Uterus (tissue), 4 donors: ENCODE measurements around the gene GPR146. TPM values are rescaled to one million over a fixed set of nuclear protein-coding genes. Genes with fewer than 3 reads are reported as not detected.
A peak's percentile ranks its signal among the peaks of the same experiment; 100 is the strongest.

ENCODE experiments used
- DNase-seq, 2 donors: peaks; one replicate each; pipeline ENCODE4 v3.0.0-alpha.2; 2019 to 2020
- H3K27ac ChIP-seq, 2 donors: fragments of 200-600 bp; sonication (generic); 1 replicate in 1 of 2; 2 replicates in 1 of 2; pipeline ENCODE4 v1.5.1; 2016 to 2018
- H3K27me3 ChIP-seq, 2 donors: fragments of 200-600 bp; sonication (generic); one replicate each; pipeline ENCODE4 v1.5.1; 2018 to 2019; ENCODE audit warnings: control low read depth in 1 of 2
- H3K36me3 ChIP-seq, 2 donors: fragments of 200-600 bp; sonication (generic); one replicate each; pipeline ENCODE4 v1.5.1; 2019; ENCODE audit warnings: control low read depth in 1 of 2
- H3K4me1 ChIP-seq, 2 donors: fragments of 200-600 bp; sonication (generic); one replicate each; pipeline ENCODE4 v1.5.1; 2018 to 2019; ENCODE audit warnings: control low read depth in 1 of 2
- H3K4me3 ChIP-seq, 2 donors: fragments of 200-600 bp; sonication (generic); 1 replicate in 1 of 2; 2 replicates in 1 of 2; pipeline ENCODE4 v1.5.1; 2018 to 2019; ENCODE audit warnings: mild to moderate bottlenecking in 1 of 2
- H3K9me3 ChIP-seq, 2 donors: fragments of 200-600 bp; sonication (generic); one replicate each; pipeline ENCODE4 v1.5.1; 2019; ENCODE audit warnings: control low read depth in 1 of 2
- POLR2A ChIP-seq, 2 donors: fragments of 450-650 bp; IDR thresholded peaks; one replicate each; pipeline ENCODE4 v1.6.1; 2016; ENCODE audit warnings: antibody characterized with exemption in 2 of 2, mild to moderate bottlenecking in 1 of 2, moderate library complexity in 1 of 2
- intact Hi-C: fragments of 100-400 bp; cut with DNase I; formaldehyde crosslinking; loops from one replicate; pipeline ENCODE4 v1.15.1; 2023; ENCODE audit warnings: low total_unique reads
- total RNA-seq, 4 donors: library from RNA; depleted of rRNA in 3 of 4; stranded (reverse); fragments of >200 nt in 3 of 4; gene quantifications; one replicate each; pipeline versions ENCODE4 v1.1.0 to v1.2.4, GENCODE V29; 2014 to 2023
- TF ChIP-seq, protein P1 (sequence below), 4 experiments: fragments of 200-600 bp in 2 of 4; fragments of 450-650 bp in 2 of 4; sonication (generic) in 2 of 4; IDR thresholded peaks; one replicate each; pipeline ENCODE4 v1.5.1; 2016 to 2019; ENCODE audit warnings: antibody characterized with exemption in 4 of 4, mild to moderate bottlenecking in 2 of 4, moderate library complexity in 1 of 4
- donor health status: DM: yes; HTN: yes; CAD: no.

Gene GPR146
- total RNA-seq, 4 donors from 2014 or later, result 10.0 to 110 (median 32.9) TPM

DNA sequence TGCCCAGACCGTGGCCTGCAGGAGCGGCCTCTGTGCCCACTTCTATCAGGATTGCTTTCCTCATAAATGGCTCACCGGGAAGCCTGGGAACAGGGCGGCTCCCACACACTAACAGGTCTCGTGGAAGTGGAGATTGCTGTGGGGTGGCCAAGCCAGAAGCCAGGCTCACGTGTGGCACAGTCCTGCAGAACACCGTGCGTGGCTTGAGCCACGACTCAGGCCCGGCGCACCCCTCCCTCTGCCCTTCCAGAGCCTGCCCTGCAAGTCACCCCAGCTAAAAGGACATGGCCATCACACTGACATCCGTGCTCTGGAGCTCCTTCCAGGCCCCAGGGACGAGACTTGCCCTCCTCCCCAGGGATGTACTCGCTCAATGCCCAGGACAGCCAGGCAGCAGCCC, 50.5 kb downstream of the GPR146 start:
- no peaks in the 10 kb centered on the region for H3K9me3 ChIP-seq
- TF ChIP-seq, protein P1, sequence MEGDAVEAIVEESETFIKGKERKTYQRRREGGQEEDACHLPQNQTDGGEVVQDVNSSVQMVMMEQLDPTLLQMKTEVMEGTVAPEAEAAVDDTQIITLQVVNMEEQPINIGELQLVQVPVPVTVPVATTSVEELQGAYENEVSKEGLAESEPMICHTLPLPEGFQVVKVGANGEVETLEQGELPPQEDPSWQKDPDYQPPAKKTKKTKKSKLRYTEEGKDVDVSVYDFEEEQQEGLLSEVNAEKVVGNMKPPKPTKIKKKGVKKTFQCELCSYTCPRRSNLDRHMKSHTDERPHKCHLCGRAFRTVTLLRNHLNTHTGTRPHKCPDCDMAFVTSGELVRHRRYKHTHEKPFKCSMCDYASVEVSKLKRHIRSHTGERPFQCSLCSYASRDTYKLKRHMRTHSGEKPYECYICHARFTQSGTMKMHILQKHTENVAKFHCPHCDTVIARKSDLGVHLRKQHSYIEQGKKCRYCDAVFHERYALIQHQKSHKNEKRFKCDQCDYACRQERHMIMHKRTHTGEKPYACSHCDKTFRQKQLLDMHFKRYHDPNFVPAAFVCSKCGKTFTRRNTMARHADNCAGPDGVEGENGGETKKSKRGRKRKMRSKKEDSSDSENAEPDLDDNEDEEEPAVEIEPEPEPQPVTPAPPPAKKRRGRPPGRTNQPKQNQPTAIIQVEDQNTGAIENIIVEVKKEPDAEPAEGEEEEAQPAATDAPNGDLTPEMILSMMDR (IDR thresholded peaks at IDR 0.05), result no peak
- no peak for TF ChIP-seq POLR2A (IDR thresholded peaks at IDR 0.05)
- no peak overlapping the region for H3K27ac ChIP-seq
- no peak for DNase-seq
- no peaks in the 10 kb centered on the region for H3K4me1 ChIP-seq
- intact Hi-C loops, result no loop called here
- H3K36me3 ChIP-seq, result no peaks in the 10 kb centered on the region
- H3K27me3 ChIP-seq, result no peaks in the 10 kb centered on the region
- no peak overlapping the region for H3K4me3 ChIP-seq

DNA sequence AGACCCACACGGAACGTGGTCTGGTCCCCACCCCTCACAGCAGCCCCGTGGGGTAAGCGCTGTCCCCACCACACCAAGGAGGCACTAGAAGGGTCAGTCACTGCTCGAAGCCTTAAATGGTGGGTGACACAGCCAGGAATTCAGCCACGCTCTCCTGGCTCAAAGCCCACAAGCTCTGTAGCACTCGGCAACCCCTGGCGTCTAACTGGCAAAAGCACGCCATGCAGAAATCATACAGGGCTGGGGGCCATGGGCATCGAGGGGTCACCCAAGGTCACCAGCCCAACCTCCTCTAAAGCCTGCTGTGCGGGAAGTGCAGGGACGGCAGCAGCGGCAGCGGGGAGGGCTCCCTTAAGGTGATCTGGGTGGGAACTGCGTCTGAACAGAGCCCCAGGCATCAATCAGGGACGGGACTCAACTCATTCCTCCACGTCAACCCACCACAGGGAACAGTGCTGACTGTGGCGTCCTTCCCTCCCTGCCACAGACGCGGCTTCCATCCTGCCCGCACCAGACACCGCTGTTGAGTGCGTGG, 51.3 kb downstream of the GPR146 start:
- Histone ChIP-seq H3K27ac (no peak overlapping the region), H3K4me3 (no peak overlapping the region), H3K27me3 (no peaks in the 10 kb centered on the region), H3K4me1 (no peaks in the 10 kb centered on the region), H3K9me3 (no peaks in the 10 kb centered on the region), H3K36me3 (no peaks in the 10 kb centered on the region)
- no peak for TF ChIP-seq POLR2A (IDR thresholded peaks at IDR 0.05)
- no peak for DNase-seq
- intact Hi-C loops, result no loop called here

DNA sequence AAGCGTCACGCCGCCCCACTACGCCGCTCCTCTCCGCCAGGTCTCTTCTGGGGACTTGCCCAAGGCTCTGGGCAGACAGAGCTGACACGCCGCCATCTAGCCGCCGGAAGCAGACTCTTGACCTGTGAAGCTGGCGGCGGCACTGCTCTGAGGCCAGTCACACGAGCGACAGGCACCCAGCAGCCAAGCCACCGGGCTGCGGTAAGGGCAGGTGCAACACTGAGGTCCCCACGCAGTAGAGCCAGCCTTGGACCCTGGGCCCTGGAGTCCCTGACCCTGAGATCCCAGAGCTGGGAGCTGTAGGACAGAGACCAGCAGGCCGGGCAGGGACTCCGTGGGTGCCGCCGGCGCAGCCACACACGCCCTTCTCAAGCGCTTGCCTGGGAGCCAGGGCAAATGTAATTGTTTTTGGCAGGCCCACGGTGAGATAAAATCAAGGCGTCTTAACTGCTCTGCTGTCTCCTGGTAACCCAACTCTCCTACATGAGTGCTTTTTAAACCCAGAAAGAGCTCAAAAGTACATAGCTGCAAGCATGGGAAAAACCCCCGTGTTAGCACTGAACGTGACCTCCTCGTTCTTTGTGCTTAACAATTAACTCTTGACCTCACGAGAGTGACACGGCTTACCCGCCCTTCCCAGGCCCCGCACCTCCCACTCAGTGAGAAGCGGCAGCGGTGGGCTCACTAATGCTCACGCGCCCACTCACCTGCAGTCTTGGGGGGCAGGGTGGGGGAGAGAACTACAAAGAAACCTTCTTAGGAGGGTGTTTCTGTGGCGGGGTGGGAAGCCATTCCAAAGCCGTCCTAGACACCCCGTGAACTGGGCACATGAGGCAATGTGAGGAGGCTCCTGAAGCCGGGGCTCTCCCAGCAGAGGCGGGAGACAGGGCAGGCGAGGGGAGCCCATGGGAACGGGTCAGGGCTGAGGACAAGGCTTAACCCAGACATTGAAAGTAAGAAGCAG, 52.1 kb downstream of the GPR146 start:
- Histone ChIP-seq H3K4me3 (no peak overlapping the region), H3K27me3 (no peaks in the 10 kb centered on the region), H3K27ac (no peak overlapping the region), H3K4me1 (no peaks in the 10 kb centered on the region), H3K36me3 (no peaks in the 10 kb centered on the region), H3K9me3 (no peaks in the 10 kb centered on the region)
- peak in 1 of 2 donors; percentile 51 for DNase-seq
- intact Hi-C loops, result no loop called here
- no peak for TF ChIP-seq POLR2A (IDR thresholded peaks at IDR 0.05)
- TF ChIP-seq, protein P1 (IDR thresholded peaks at IDR 0.05), result no peak

DNA sequence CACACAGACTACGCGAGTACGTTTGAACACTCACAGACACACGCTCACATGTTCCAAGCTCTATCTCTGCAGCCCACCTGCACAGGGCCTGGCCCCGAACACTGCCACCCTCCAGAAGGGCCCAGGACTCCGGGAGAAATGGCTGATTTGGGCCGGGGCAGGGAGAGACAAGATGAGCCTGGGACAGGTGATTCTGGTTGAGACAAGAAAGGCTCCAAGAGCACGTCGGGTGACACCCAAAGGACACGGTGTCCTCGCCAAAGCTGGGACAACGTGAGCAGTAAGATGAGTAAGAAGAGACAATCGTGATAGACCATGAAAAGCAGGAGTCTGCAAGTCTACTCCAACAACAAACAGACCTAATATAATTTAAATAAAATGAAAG, 52.8 kb downstream of the GPR146 start:
- no peaks in the 10 kb centered on the region for H3K36me3 ChIP-seq
- no peak for DNase-seq
- no peaks in the 10 kb centered on the region for H3K4me1 ChIP-seq
- no peaks in the 10 kb centered on the region for H3K9me3 ChIP-seq
- no peak for TF ChIP-seq POLR2A (IDR thresholded peaks at IDR 0.05)
- TF ChIP-seq, protein P1 (IDR thresholded peaks at IDR 0.05), result no peak
- intact Hi-C loops, result no loop called here
- no peak overlapping the region for H3K27ac ChIP-seq
- no peaks in the 10 kb centered on the region for H3K27me3 ChIP-seq
- H3K4me3 ChIP-seq, result no peak overlapping the region

DNA sequence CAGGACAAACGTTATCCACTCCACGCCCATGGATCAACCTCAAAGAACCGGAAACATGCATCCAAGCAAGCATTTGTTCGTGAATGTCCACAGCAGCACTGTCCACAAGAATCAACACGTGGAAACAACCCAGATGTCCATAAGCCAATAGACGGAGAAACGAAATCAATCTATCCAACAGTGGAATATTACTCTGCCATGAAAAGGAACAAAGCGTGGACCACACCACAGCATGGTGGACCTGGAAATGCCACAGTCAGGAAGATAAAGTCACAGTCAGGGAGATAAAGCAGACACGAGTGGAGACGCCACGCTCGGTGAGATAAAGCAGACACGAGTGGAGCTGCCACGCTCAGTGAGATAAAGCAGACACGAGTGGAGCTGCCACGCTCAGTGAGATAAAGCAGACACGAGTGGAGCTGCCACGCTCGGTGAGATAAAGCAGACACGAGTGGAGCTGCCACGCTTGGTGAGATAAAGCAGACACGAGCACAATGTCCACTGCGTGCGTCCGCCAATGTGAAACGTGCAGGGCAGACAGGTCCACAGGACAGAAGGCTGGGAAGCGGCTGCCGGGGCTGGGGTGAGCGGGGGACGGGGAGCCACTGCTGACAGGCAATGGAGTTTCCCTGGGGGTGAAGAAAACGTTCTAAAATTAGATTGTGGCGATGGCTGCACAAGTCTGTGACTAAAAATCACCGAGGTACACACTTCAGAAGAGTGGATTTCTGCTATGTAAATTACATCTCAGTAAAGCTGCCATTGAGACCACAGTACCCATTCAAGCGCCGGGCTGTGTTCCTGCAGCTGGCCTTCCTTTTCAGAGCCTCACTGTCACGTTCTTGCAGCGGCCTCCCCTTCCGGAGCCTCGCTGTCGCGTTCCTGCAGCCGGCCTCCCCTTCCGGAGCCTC, 54.2 kb downstream of the GPR146 start:
- H3K9me3 ChIP-seq, result no peaks in the 10 kb centered on the region
- H3K27me3 ChIP-seq, result no peaks in the 10 kb centered on the region
- intact Hi-C loops, result no loop called here
- no peaks in the 10 kb centered on the region for H3K4me1 ChIP-seq
- H3K4me3 ChIP-seq, result no peak overlapping the region
- DNase-seq, result no peak
- H3K27ac ChIP-seq, result no peak overlapping the region
- TF ChIP-seq POLR2A (IDR thresholded peaks at IDR 0.05), result no peak
- TF ChIP-seq, protein P1 (IDR thresholded peaks at IDR 0.05), result no peak
- H3K36me3 ChIP-seq, result no peaks in the 10 kb centered on the region
